Measurements from ENCODE around the gene WDR49.

WDR49 gene

DNA sequence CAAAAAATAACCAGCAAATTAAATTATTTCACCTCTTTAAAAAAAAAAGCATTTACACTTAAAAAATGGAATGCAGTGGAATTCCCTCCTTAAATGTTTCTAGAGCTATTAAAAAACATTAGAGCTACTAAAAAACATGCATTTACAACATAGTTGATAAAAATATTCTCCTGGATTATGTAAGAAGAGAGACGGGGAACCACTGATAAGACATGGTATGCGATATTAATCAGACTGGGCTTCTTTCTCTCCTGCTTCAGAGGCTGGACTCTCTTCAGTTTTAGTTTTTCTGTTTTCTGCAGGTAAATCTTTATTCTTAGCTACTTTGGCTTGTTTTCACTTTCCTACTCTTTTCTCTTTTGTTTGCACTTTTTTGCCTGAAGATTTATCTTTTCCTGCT is 40.4 kb upstream of the WDR49 start:
- ChIA-PET CTCF (interaction anchor here (0.6 to 1.1 kb wide), 2 partner anchors 9 to 1153 kb away, joined by 3 to 7 read pairs; no protein-coding TSS in a partner anchor), POLR2A (no interaction called here)
- no peak overlapping the region for H3K4me3 ChIP-seq (ENCODE audit: low read depth, low read length)
- TF ChIP-seq ZNF558 (tag by site-specific recombination; IDR thresholded peaks at IDR 0.05) (no peak), ZNF354C (tag by site-specific recombination; IDR thresholded peaks at IDR 0.05; ENCODE audit: borderline replicate concordance, low read depth) (no peak), WT1 (tag by site-specific recombination; IDR thresholded peaks at IDR 0.05) (no peak), ZNF140 (tag by site-specific recombination; IDR thresholded peaks at IDR 0.05) (no peak), SETDB1 (IDR thresholded peaks at IDR 0.05; ENCODE audit: insufficient read length, low read length) (no peak), HOXD13 (CRISPR knock-in tag; IDR thresholded peaks at IDR 0.05; ENCODE audit: borderline replicate concordance) (no peak), ZNF155 (tag by site-specific recombination; IDR thresholded peaks at IDR 0.05) (no peak), BCL11B (tag by site-specific recombination; IDR thresholded peaks at IDR 0.05; ENCODE audit: low read depth) (no peak), ZNF48 (tag by site-specific recombination; IDR thresholded peaks at IDR 0.05) (no peak), ZNF211 (tag by site-specific recombination; IDR thresholded peaks at IDR 0.05; ENCODE audit: low read depth) (no peak), ZBTB48 (tag by site-specific recombination; IDR thresholded peaks at IDR 0.05) (no peak), ZNF561 (tag by site-specific recombination; IDR thresholded peaks at IDR 0.05; ENCODE audit: borderline replicate concordance) (no peak), ZNF707 (tag by site-specific recombination; IDR thresholded peaks at IDR 0.05) (no peak), ZNF114 (tag by site-specific recombination; IDR thresholded peaks at IDR 0.05) (no peak), ZNF521 (tag by site-specific recombination; IDR thresholded peaks at IDR 0.05) (no peak), ZSCAN4 (tag by site-specific recombination; IDR thresholded peaks at IDR 0.05) (no peak), ZNF624 (tag by site-specific recombination; IDR thresholded peaks at IDR 0.05) (no peak)
- TF ChIP-seq, protein P1, sequence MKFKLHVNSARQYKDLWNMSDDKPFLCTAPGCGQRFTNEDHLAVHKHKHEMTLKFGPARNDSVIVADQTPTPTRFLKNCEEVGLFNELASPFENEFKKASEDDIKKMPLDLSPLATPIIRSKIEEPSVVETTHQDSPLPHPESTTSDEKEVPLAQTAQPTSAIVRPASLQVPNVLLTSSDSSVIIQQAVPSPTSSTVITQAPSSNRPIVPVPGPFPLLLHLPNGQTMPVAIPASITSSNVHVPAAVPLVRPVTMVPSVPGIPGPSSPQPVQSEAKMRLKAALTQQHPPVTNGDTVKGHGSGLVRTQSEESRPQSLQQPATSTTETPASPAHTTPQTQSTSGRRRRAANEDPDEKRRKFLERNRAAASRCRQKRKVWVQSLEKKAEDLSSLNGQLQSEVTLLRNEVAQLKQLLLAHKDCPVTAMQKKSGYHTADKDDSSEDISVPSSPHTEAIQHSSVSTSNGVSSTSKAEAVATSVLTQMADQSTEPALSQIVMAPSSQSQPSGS (tag by site-specific recombination; IDR thresholded peaks at IDR 0.05; ENCODE audit: low read depth): no peak
- TF ChIP-seq, protein P2, sequence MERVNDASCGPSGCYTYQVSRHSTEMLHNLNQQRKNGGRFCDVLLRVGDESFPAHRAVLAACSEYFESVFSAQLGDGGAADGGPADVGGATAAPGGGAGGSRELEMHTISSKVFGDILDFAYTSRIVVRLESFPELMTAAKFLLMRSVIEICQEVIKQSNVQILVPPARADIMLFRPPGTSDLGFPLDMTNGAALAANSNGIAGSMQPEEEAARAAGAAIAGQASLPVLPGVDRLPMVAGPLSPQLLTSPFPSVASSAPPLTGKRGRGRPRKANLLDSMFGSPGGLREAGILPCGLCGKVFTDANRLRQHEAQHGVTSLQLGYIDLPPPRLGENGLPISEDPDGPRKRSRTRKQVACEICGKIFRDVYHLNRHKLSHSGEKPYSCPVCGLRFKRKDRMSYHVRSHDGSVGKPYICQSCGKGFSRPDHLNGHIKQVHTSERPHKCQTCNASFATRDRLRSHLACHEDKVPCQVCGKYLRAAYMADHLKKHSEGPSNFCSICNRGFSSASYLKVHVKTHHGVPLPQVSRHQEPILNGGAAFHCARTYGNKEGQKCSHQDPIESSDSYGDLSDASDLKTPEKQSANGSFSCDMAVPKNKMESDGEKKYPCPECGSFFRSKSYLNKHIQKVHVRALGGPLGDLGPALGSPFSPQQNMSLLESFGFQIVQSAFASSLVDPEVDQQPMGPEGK (tag by site-specific recombination; IDR thresholded peaks at IDR 0.05): no peak
- H3K36me3 ChIP-seq (ENCODE audit: control insufficient read depth in 2 of 2, insufficient read depth in 1 of 2, low read length in 2 of 2): peaks cover 0 to 30% of the 10 kb centered on the region in 2 experiments; a peak in 2 of 3 replicates
- H3K27ac ChIP-seq (ENCODE audit: extremely low read depth, low read depth, low read length): no peak overlapping the region
- H3K4me1 ChIP-seq (ENCODE audit: control insufficient read depth, insufficient read depth, low read length): no peaks in the 10 kb centered on the region
- H3K9me3 ChIP-seq (ENCODE audit: control insufficient read depth, insufficient read depth, low read depth, low read length): no peaks in the 10 kb centered on the region

DNA sequence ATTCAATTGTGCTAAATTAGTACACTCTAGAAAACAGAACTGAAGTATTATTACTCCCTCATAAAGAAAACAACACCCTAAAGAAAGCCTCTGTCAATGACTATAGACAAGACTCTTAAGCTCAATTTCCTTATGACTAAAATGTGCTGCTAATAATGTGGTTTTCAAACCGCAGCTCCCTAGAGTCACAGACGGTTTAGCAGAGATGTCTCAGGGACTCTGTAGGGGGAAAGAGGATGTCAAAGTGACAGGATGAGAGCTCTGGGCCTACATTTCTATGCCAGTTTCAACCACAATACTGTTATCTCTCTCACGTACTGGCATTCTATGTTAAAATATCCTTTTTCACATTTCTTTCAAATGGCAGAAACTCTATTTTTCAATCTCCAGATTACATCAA is 37.6 kb upstream of the WDR49 start:
- CTCF ChIA-PET: no interaction called here
- no peak overlapping the region for H3K27ac ChIP-seq (ENCODE audit: extremely low read depth, low read depth, low read length)
- POLR2A ChIA-PET: no interaction called here
- no peak overlapping the region for H3K4me3 ChIP-seq (ENCODE audit: low read depth, low read length)
- TF ChIP-seq ZNF10 (tag by site-specific recombination; IDR thresholded peaks at IDR 0.05) (no peak), ZNF791 (tag by site-specific recombination; IDR thresholded peaks at IDR 0.05) (no peak), ZNF830 (tag by site-specific recombination; IDR thresholded peaks at IDR 0.05; ENCODE audit: low read depth) (no peak), ZNF692 (tag by site-specific recombination; IDR thresholded peaks at IDR 0.05) (no peak), ZNF292 (tag by site-specific recombination; IDR thresholded peaks at IDR 0.05; ENCODE audit: borderline replicate concordance, low read depth) (no peak), BCL11A (tag by site-specific recombination; IDR thresholded peaks at IDR 0.05; ENCODE audit: low read depth) (no peak), ZNF639 (tag by site-specific recombination; IDR thresholded peaks at IDR 0.05) (no peak), ZNF600 (tag by site-specific recombination; IDR thresholded peaks at IDR 0.05) (no peak), HOXD13 (CRISPR knock-in tag; IDR thresholded peaks at IDR 0.05; ENCODE audit: borderline replicate concordance) (no peak), SP2 (tag by site-specific recombination; IDR thresholded peaks at IDR 0.05) (no peak)
- TF ChIP-seq, protein P3, sequence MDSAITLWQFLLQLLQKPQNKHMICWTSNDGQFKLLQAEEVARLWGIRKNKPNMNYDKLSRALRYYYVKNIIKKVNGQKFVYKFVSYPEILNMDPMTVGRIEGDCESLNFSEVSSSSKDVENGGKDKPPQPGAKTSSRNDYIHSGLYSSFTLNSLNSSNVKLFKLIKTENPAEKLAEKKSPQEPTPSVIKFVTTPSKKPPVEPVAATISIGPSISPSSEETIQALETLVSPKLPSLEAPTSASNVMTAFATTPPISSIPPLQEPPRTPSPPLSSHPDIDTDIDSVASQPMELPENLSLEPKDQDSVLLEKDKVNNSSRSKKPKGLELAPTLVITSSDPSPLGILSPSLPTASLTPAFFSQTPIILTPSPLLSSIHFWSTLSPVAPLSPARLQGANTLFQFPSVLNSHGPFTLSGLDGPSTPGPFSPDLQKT (IDR thresholded peaks at IDR 0.05; ENCODE audit: borderline replicate concordance, low read depth, low read length): no peak
- no peaks in the 10 kb centered on the region for H3K4me1 ChIP-seq (ENCODE audit: control insufficient read depth, insufficient read depth, low read length)
- peaks cover 0 to 37% of the 10 kb centered on the region in 2 experiments; a peak in 2 of 3 replicates for H3K36me3 ChIP-seq (ENCODE audit: control insufficient read depth in 2 of 2, insufficient read depth in 1 of 2, low read length in 2 of 2)
- no peaks in the 10 kb centered on the region for H3K9me3 ChIP-seq (ENCODE audit: control insufficient read depth, insufficient read depth, low read depth, low read length)

Measured in HEK293 (cell line).